Right lobe of liver (tissue), 6 donors: ENCODE measurements around the gene ONECUT2. TPM values are rescaled to one million over a fixed set of nuclear protein-coding genes. Genes with fewer than 3 reads are reported as not detected.
A peak's percentile ranks its signal among the peaks of the same experiment; 100 is the strongest.

Experiments used
- ATAC-seq, 4 donors: fragments of 200-7000 bp; cut with Tn5 transposase; one replicate each; pipeline ENCODE4 v1.9.1; 2020; ENCODE audit warnings: mild to moderate bottlenecking in 4 of 4, moderate library complexity in 4 of 4
- DNase-seq, 3 donors: peaks; one replicate each; pipeline ENCODE4 v3.0.0-alpha.2; 2020
- H3K27ac ChIP-seq, 3 donors: fragments of 200-600 bp; one replicate each; pipeline ENCODE4 v1.8.0; 2022
- H3K27me3 ChIP-seq, 2 donors: fragments of 200-600 bp; one replicate each; pipeline ENCODE4 v1.8.0; 2022
- H3K36me3 ChIP-seq, 4 donors: fragments of 200-600 bp; sonication (generic) in 1 of 4; one replicate each; pipeline versions ENCODE4 v1.5.1 to v1.8.0; 2017 to 2022; ENCODE audit warnings: control low read depth in 1 of 4
- H3K4me1 ChIP-seq, 4 donors: fragments of 200-600 bp; sonication (generic) in 1 of 4; one replicate each; pipeline versions ENCODE4 v1.5.1 to v1.8.0; 2017 to 2022; ENCODE audit warnings: control low read depth in 1 of 4
- H3K4me3 ChIP-seq, 3 donors: fragments of 200-600 bp; one replicate each; pipeline ENCODE4 v1.8.0; 2022
- H3K9me3 ChIP-seq, 4 donors: fragments of 200-600 bp; sonication (generic) in 1 of 4; one replicate each; pipeline versions ENCODE4 v1.5.1 to v1.8.0; 2017 to 2022; ENCODE audit warnings: control low read depth in 1 of 4
- CTCF ChIP-seq, 4 donors: fragments of 200-600 bp in 3 of 4; fragments of 450-650 bp in 1 of 4; IDR thresholded peaks; one replicate each; pipeline versions ENCODE4 v1.5.1 to v1.8.0; 2016 to 2022; ENCODE audit warnings: antibody characterized with exemption in 4 of 4, mild to moderate bottlenecking in 2 of 4
- POLR2A ChIP-seq: fragments of 450-650 bp; IDR thresholded peaks from one replicate; pipeline ENCODE4 v1.6.1; 2017; ENCODE audit warnings: antibody characterized with exemption, mild to moderate bottlenecking
- WGBS: methylation state at CpG from one replicate; pipeline ENCODE4 v1.1.6; 2018; ENCODE audit warnings: low coverage, low lambda C conversion rate; ENCODE audit not compliant: insufficient coverage; ENCODE audit errors: missing lambda C conversion rate; 5-methylcytosine and 5-hydroxymethylcytosine counted together
- intact Hi-C, 2 donors: fragments of 100-400 bp; cut with DNase I; formaldehyde crosslinking; loops; one replicate each; pipeline versions ENCODE4 v1.11.2 to v1.14.1; 2022
- total RNA-seq, 6 experiments: library from RNA; depleted of rRNA in 2 of 6; stranded (reverse); fragments of >200 nt in 2 of 6; fragmentation: NEBNext Ultra II Directional in 3 of 6; extraction: Animal tissue kit (Norgen Biotek cat#: 25700) in 3 of 6; gene quantifications; one replicate each; pipeline versions ENCODE4 v1.1.0 to v1.2.4, GENCODE V29; 2016 to 2023
- donor health status: DM: no; HTN: yes; CAD: no.
- donor health status: DM: no; HTN: no; CAD: no.
- donor health status: DM: no; HTN: no; CAD: no.
- donor health status: DM: no; HTN: yes; CAD: no.
- donor health status: DM: no; HTN: yes; CAD: no.

ONECUT2 gene
- total RNA-seq, 6 experiments from 2014 or later, result 7.7 to 25.8 (median 14.2) TPM

GRCh38 chr18:57527556-57528229 is 92.5 kb downstream of the ONECUT2 start:
- no peak for ATAC-seq
- DNase-seq, result no peak
- Histone ChIP-seq H3K27ac (no peak overlapping the region), H3K4me1 (peaks cover 0 to 5% (median 1%) of the 10 kb centered on the region in 4 donors), H3K36me3 (no peaks in the 10 kb centered on the region), H3K4me3 (no peak overlapping the region), H3K27me3 (no peaks in the 10 kb centered on the region), H3K9me3 (no peaks in the 10 kb centered on the region)
- TF ChIP-seq POLR2A, result no peak
- TF ChIP-seq CTCF (IDR thresholded peaks at IDR 0.05), result no peak
- intact Hi-C loops, result no loop called here
- 78% methylated on average over 13 of the region's 13 CpGs for WGBS

- Histone ChIP-seq H3K4me3 (no peak overlapping the region), H3K9me3 (no peaks in the 10 kb centered on the region), H3K36me3 (no peaks in the 10 kb centered on the region), H3K4me1 (peaks cover 0 to 18% (median 7%) of the 10 kb centered on the region in 4 donors), H3K27ac (no peak overlapping the region), H3K27me3 (no peaks in the 10 kb centered on the region)
- 64% methylated on average over 6 of the region's 7 CpGs for WGBS
- TF ChIP-seq POLR2A (no peak), CTCF (IDR thresholded peaks at IDR 0.05) (no peak)
- ATAC-seq, result no peak
- DNase-seq, result no peak
- intact Hi-C loops, result no loop called here
Measured at GRCh38 chr18:57529151-57529550, 94.0 kb downstream of the ONECUT2 start.

GRCh38 chr18:57533006-57533867 is 98.1 kb downstream of the ONECUT2 start:
- WGBS, result 12% methylated on average over 16 of the region's 16 CpGs
- TF ChIP-seq POLR2A, result no peak
- no peak for TF ChIP-seq CTCF (IDR thresholded peaks at IDR 0.05)
- H3K4me1 ChIP-seq, result peaks cover 0 to 24% (median 10%) of the 10 kb centered on the region in 4 donors
- no peaks in the 10 kb centered on the region for H3K36me3 ChIP-seq
- H3K9me3 ChIP-seq, result no peaks in the 10 kb centered on the region
- DNase-seq, result peak; percentile 46 to 78 (median 66)
- H3K4me3 ChIP-seq, result peak overlapping the region in 1 of 3 donors; percentile 22
- H3K27me3 ChIP-seq, result no peaks in the 10 kb centered on the region
- ATAC-seq, result peak; percentile 82 to 91 (median 88)
- H3K27ac ChIP-seq, result peak overlapping the region in 1 of 3 donors; percentile 60
- intact Hi-C loops, result no loop called here

GRCh38 chr18:57533868-57534510 is 98.8 kb downstream of the ONECUT2 start:
- ATAC-seq (no peak), DNase-seq (no peak)
- H3K27me3 ChIP-seq, result no peaks in the 10 kb centered on the region
- H3K27ac ChIP-seq, result peak overlapping the region in 1 of 3 donors; percentile 60
- H3K4me1 ChIP-seq, result peaks cover 0 to 31% (median 10%) of the 10 kb centered on the region in 4 donors
- no peak for TF ChIP-seq CTCF (IDR thresholded peaks at IDR 0.05)
- TF ChIP-seq POLR2A, result no peak
- no peaks in the 10 kb centered on the region for H3K36me3 ChIP-seq
- H3K4me3 ChIP-seq, result no peak overlapping the region
- no peaks in the 10 kb centered on the region for H3K9me3 ChIP-seq
- intact Hi-C loops, result no loop called here
- 40% methylated on average over 4 of the region's 4 CpGs for WGBS
